K562 (cell line): ENCODE results near the gene MS4A18. TPM values are rescaled to one million over a fixed set of nuclear protein-coding genes. Genes with fewer than 3 reads are reported as not detected.

Source experiments
- ATAC-seq: fragments of 200-7000 bp; cut with Tn5 transposase; 3 replicates; pipeline ENCODE4 v1.9.1; 2020; ENCODE audit warnings: moderate library complexity
- BruUV-seq: library from RNA; stranded (reverse); fragments of 400-500 nt; replicated peaks from 2 replicates; lab custom pipeline; 2021; lab: Mats Ljungman, UMichigan
- CTCF ChIA-PET: fragments of 300-600 bp; formaldehyde crosslinking; extraction: SDS; loops from one replicate; lab custom pipeline; 2021; ENCODE audit warnings: low intra/inter-chr PET ratio; lab: Yijun Ruan, JAX
- POLR2A ChIA-PET: fragments of 300-600, 350-650 bp; sonication (Branson Sonifier 250); formaldehyde crosslinking; extraction: SDS; loops from one replicate; lab custom pipeline; 2021; ENCODE audit warnings: antibody characterized with exemption, inconsistent platforms; lab: Yijun Ruan, JAX
- DNase-seq, 4 experiments: peaks; one replicate each; pipeline versions ENCODE4 v3.0.0 to v3.0.0-alpha.2; 2011 to 2018; ENCODE audit warnings: low spot score in 3 of 4, mixed read lengths in 3 of 4; ENCODE audit errors: extremely low read depth in 1 of 4
- FAIRE-seq: peaks from 2 replicates; lab custom pipeline; 2011; peaks lifted over from hg19 to GRCh38; lab: Jason Lieb, UNC
- H2AFZ ChIP-seq: 2 replicates; pipeline ENCODE4 v1.6.0; 2011; ENCODE audit warnings: low read depth, low read length, control low read depth, inconsistent platforms
- H3K27ac ChIP-seq: fragments of 200-600 bp; 3 replicates; pipeline ENCODE4 v1.8.0; 2011; ENCODE audit warnings: low read depth, mild to moderate bottlenecking, control low read depth, inconsistent platforms, low read length, moderate library complexity, mixed read lengths; ENCODE audit errors: extremely low read depth
- H3K27me3 ChIP-seq, 2 experiments: fragments of 300-600 bp in 1 of 2; 2 replicates in 1 of 2; 3 replicates in 1 of 2; pipeline versions ENCODE4 v1.6.0 to v1.8.0; 2011; ENCODE audit warnings: inconsistent platforms in 2 of 2, low read length in 2 of 2, mild to moderate bottlenecking in 1 of 2, mixed read lengths in 1 of 2, moderate library complexity in 1 of 2; ENCODE audit not compliant: control insufficient read depth in 2 of 2, insufficient read depth in 2 of 2
- H3K36me3 ChIP-seq: fragments of 300-600 bp; 3 replicates; pipeline ENCODE4 v1.8.0; 2011; ENCODE audit warnings: mild to moderate bottlenecking, low read length, inconsistent platforms; ENCODE audit not compliant: control insufficient read depth, insufficient read depth
- H3K4me1 ChIP-seq, 2 experiments: fragments of 200-600 bp in 1 of 2; replicated peaks in 1 of 2; 2 replicates in 1 of 2; 3 replicates in 1 of 2; pipeline versions ENCODE4 v1.5.1 to v1.8.0; 2011; ENCODE audit warnings: inconsistent platforms in 2 of 2, low read length in 2 of 2, mild to moderate bottlenecking in 1 of 2, mixed read lengths in 1 of 2, moderate library complexity in 1 of 2; ENCODE audit not compliant: control insufficient read depth in 2 of 2, insufficient read depth in 2 of 2
- H3K4me2 ChIP-seq: 2 replicates; pipeline ENCODE4 v1.6.1; 2011; ENCODE audit warnings: low read length, control low read depth, inconsistent platforms, mixed read lengths; ENCODE audit not compliant: insufficient read depth
- H3K4me3 ChIP-seq: fragments of 200-600 bp; sonication (generic), shearing (Covaris generic); 2 replicates; pipeline ENCODE4 v1.5.1; 2016; ENCODE audit warnings: control low read depth, inconsistent platforms
- H3K79me2 ChIP-seq: fragments of 200-600 bp; 3 replicates; pipeline ENCODE4 v1.8.0; 2011; ENCODE audit warnings: low read length, inconsistent platforms; ENCODE audit not compliant: control insufficient read depth, insufficient read depth
- H3K9ac ChIP-seq, 2 experiments: 2 replicates each; pipeline versions ENCODE4 v1.6.0 to v1.6.1; 2011; ENCODE audit warnings: low read depth in 2 of 2, low read length in 2 of 2, control low read depth in 1 of 2, inconsistent platforms in 1 of 2, mild to moderate bottlenecking in 1 of 2, mixed read lengths in 1 of 2; ENCODE audit not compliant: insufficient read depth in 1 of 2
- H3K9me1 ChIP-seq: one replicate; pipeline ENCODE4 v1.6.0; 2011; ENCODE audit warnings: inconsistent platforms, mild to moderate bottlenecking, low read length, moderate library complexity; ENCODE audit not compliant: control insufficient read depth, insufficient read depth
- H3K9me3 ChIP-seq: replicated peaks from 2 replicates; pipeline ENCODE4 v1.5.1; 2011; ENCODE audit warnings: low read depth, low read length, inconsistent platforms; ENCODE audit not compliant: control insufficient read depth, insufficient read depth
- H4K20me1 ChIP-seq: replicated peaks from 2 replicates; pipeline ENCODE4 v1.6.1; 2011; ENCODE audit warnings: low read length, inconsistent platforms, mixed read lengths; ENCODE audit not compliant: control insufficient read depth, insufficient read depth
- KAT8 ChIP-seq: fragments of 450-650 bp; IDR thresholded peaks from 2 replicates; pipeline ENCODE4 v1.6.1; 2016; ENCODE audit warnings: low read depth, mild to moderate bottlenecking
- MCM5 ChIP-seq: fragments of 450-650 bp; IDR thresholded peaks from 2 replicates; pipeline ENCODE4 v1.6.1; 2016; ENCODE audit warnings: low read depth
- MEF2A ChIP-seq: IDR thresholded peaks from 2 replicates; pipeline ENCODE4 v1.6.1; 2011; ENCODE audit warnings: low read depth, mild to moderate bottlenecking, low read length, moderate library complexity; ENCODE audit not compliant: control insufficient read depth
- RAD51 ChIP-seq: fragments of 450-650 bp; IDR thresholded peaks from 2 replicates; pipeline ENCODE4 v1.7.1; 2016; ENCODE audit warnings: low read depth, mild to moderate bottlenecking, borderline replicate concordance
- RNF2 ChIP-seq: sonication (generic); IDR thresholded peaks from 2 replicates; pipeline ENCODE4 v1.6.1; 2016
- SAP30 ChIP-seq: fragments of 200-600 bp; sonication (generic); IDR thresholded peaks from 2 replicates; pipeline ENCODE4 v1.6.1; 2012; ENCODE audit warnings: borderline replicate concordance, low read depth, mild to moderate bottlenecking, moderate library complexity, low read length, control low read depth, inconsistent platforms; ENCODE audit not compliant: insufficient read depth, poor library complexity, severe bottlenecking
- SMC3 ChIP-seq: conservative IDR thresholded peaks from 2 replicates; pipeline ENCODE4 v1.6.1; 2011; ENCODE audit warnings: low read depth, low read length, improper control_type of control experiment; ENCODE audit not compliant: insufficient read depth
- ZNF436 ChIP-seq: fragments of 250-450, 450-650 bp; sonication (Bioruptor Pico); formaldehyde crosslinking; IDR thresholded peaks from 2 replicates; pipeline ENCODE4 v1.7.0; 2020; ENCODE audit warnings: mild to moderate bottlenecking
- WGBS: fragments of 100-300 bp; shearing (Covaris generic); methylation state at CpG from one replicate; pipeline ENCODE4 v1.1.6; 2016; ENCODE audit warnings: low coverage, mixed read lengths; ENCODE audit not compliant: insufficient coverage; ENCODE audit errors: missing lambda C conversion rate; 5-methylcytosine and 5-hydroxymethylcytosine counted together
- in situ Hi-C: fragments of 300-500 bp; cut with MboI; formaldehyde crosslinking; loops from 4 replicates; pipeline ENCODE4 v1.15.0; 2018; ENCODE audit warnings: inconsistent platforms, mixed read lengths
- intact Hi-C: fragments of 100-400 bp; cut with micrococcal nuclease; formaldehyde crosslinking; loops from 2 replicates; pipeline ENCODE4 v1.14.2; 2022
- polyA plus RNA-seq, 8 experiments: library from polyadenylated mRNA; depleted of rRNA in 4 of 8; stranded (reverse) in 5 of 8; unstranded in 3 of 8; fragments of >200 nt; fragmentation: Nextera tagmentation in 2 of 8; fragmentation: Illumina TruSeq in 1 of 8; extraction: Ambion mirVana in 2 of 8; extraction: Trizol in 1 of 8; gene quantifications; 2 replicates each; pipeline versions ENCODE4 v1.2.1 to v1.2.3, GENCODE V29; 2011 to 2014; ENCODE audit warnings: inconsistent platforms in 1 of 8, missing spikeins in 1 of 8
- total RNA-seq, 7 experiments: library from RNA; depleted of rRNA in 6 of 7; stranded (reverse); fragments of >200 nt in 6 of 7; fragmentation: Illumina TruSeq in 2 of 7; extraction: Trizol in 2 of 7; gene quantifications; 2 replicates each; pipeline versions ENCODE4 v1.2.1 to v1.2.3, GENCODE V29; 2011 to 2021; ENCODE audit warnings: low replicate concordance in 1 of 7
- TF ChIP-seq, protein P1 (sequence below): fragments of 450-650 bp; formaldehyde crosslinking; IDR thresholded peaks from 2 replicates; pipeline ENCODE4 v1.4.0; 2020; ENCODE audit warnings: mild to moderate bottlenecking, moderate library complexity
- TF ChIP-seq, protein P2 (sequence below): fragments of 250-450 bp; sonication (Bioruptor Pico); IDR thresholded peaks from 2 replicates; pipeline ENCODE4 v1.8.0; 2022; ENCODE audit warnings: moderate library complexity, mild to moderate bottlenecking, inconsistent platforms

Gene MS4A18
- total and polyA plus RNA-seq, 9 of the 15 experiments (the other 6 are each of a cell fraction or from before 2014, with no cell fraction given), result not detected

DNA sequence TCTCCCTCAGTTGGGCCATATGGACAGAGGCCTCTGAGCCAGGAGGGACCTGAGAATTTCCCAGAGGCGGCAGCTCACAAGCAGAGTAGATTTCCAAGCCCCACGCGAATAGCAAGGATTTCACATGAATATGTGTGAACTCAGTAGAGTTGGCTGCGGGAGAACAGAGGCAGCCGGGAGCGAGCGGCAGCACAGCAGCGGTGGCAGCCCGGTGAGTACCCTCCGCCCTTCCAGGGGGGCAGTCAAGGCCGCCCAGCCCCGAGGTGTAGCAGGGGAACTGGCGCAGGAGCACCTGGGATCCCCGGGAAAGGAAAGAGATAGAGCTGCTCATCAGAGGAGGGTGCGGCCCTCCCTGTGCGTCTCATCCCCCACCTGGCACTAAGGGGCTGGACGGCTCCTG is 23.7 kb downstream of the MS4A18 start:
- Histone ChIP-seq H3K9ac (no peak overlapping the region), H3K36me3 (no peaks in the 10 kb centered on the region), H3K9me3 (no peaks in the 10 kb centered on the region), H3K4me1 (peaks cover 0 to 3% of the 10 kb centered on the region in 2 experiments; a peak in 2 of 5 replicates), H3K27me3 (peaks cover 7 to 27% of the 10 kb centered on the region in 2 experiments; a peak in 4 of 5 replicates), H3K79me2 (no peaks in the 10 kb centered on the region), H2AFZ (no peak overlapping the region), H3K9me1 (no peaks in the 10 kb centered on the region), H3K4me2 (no peak overlapping the region), H4K20me1 (no peaks in the 10 kb centered on the region), H3K27ac (no peak overlapping the region), H3K4me3 (no peak overlapping the region)
- TF ChIP-seq ZNF436 (no peak), SAP30 (no peak), MEF2A (no peak), SMC3 (no peak), RAD51 (no peak), RNF2 (no peak), MCM5 (no peak), KAT8 (no peak)
- TF ChIP-seq, protein P1, sequence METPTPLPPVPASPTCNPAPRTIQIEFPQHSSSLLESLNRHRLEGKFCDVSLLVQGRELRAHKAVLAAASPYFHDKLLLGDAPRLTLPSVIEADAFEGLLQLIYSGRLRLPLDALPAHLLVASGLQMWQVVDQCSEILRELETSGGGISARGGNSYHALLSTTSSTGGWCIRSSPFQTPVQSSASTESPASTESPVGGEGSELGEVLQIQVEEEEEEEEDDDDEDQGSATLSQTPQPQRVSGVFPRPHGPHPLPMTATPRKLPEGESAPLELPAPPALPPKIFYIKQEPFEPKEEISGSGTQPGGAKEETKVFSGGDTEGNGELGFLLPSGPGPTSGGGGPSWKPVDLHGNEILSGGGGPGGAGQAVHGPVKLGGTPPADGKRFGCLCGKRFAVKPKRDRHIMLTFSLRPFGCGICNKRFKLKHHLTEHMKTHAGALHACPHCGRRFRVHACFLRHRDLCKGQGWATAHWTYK (CRISPR knock-in tag), result no peak
- TF ChIP-seq, protein P2, sequence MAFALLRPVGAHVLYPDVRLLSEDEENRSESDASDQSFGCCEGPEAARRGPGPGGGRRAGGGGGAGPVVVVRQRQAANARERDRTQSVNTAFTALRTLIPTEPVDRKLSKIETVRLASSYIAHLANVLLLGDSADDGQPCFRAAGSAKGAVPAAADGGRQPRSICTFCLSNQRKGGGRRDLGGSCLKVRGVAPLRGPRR (CRISPR knock-in tag), result no peak
- in situ Hi-C loops (no loop called here), intact Hi-C loops (no loop called here)
- no peak for ATAC-seq
- DNase-seq, result no peak
- no TSS peak for BruUV-seq
- ChIA-PET POLR2A (interaction anchor here (0.6 kb wide), 1 partner anchor 18 kb away, joined by 3 read pairs; no protein-coding TSS in a partner anchor), CTCF (no interaction called here)
- WGBS, result 7% methylated on average over 10 of the region's 17 CpGs
- no peak for FAIRE-seq
